Ovary (tissue), 1 donor: ENCODE results near the gene PRR5.

Experiments used
- EP300 ChIP-seq: sonication (generic); formaldehyde crosslinking; IDR thresholded peaks from one replicate; pipeline ENCODE4 v1.6.1; 2017; ENCODE audit warnings: antibody characterized with exemption
- POLR2A ChIP-seq: fragments of 450-650 bp; IDR thresholded peaks from one replicate; pipeline ENCODE4 v1.6.1; 2017; ENCODE audit warnings: antibody characterized with exemption, mild to moderate bottlenecking, moderate library complexity

GRCh38 chr22:44667829-44668189 lies 34.2 kb upstream of the PRR5 start:
- no peak for TF ChIP-seq POLR2A
- no peak for TF ChIP-seq EP300
